GM21526 (cell line): Measurements from ENCODE around the gene PCCA.
"Not testable (repeated sequence)": the region's sequence is repeated elsewhere in the genome, so short reads cannot be mapped to it uniquely, and the experiment has no call there.

Experiments
- ATAC-seq: cut with Tn5 transposase; IDR thresholded peaks from one replicate; pipeline ENCODE4 v1.9.1; 2021; ENCODE audit warnings: moderate library complexity; ENCODE audit not compliant: unreplicated experiment, low FRiP score

Gene PCCA

DNA sequence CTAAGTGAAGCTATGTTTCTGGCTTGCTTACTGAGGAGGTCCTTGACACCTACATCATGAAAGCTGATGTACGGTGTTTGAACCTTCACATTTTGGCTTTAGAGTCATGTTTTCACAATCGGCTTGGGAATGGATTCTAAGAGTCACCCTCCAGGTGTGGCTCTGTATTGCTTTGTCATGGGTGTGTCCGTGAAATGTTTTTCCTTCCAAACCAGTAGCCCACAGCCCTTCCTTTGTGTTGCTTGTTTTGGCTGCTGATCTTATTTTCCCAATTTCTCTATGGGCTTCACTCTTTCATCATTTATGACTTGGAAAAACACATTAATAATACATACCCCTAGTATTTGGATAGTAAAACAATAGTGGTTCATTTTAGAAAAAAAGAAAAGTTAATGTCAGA is 259.1 kb downstream of the PCCA start:
- no peak for ATAC-seq

- ATAC-seq = no peak
Observed at GRCh38 chr13:100349594-100349993, 260.7 kb downstream of the PCCA start.

DNA sequence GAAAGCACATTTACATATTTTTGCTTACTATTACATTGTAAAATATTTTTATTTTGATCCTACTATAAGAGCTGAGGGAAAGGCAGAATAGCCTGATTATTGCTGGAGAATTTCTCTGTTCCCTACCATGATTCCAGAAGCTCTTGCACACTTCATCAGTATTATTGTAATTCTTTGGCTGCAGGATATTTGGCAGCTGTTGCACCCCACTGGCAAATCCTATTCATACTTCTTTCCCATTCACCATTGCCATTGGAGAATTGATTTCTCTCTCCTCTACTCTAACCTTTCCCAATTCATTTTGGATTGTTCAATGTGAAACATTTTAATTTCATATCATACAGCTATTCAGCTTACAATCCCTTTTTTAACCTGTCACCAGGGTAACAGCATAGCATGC is 261.7 kb downstream of the PCCA start:
- ATAC-seq = no peak

DNA sequence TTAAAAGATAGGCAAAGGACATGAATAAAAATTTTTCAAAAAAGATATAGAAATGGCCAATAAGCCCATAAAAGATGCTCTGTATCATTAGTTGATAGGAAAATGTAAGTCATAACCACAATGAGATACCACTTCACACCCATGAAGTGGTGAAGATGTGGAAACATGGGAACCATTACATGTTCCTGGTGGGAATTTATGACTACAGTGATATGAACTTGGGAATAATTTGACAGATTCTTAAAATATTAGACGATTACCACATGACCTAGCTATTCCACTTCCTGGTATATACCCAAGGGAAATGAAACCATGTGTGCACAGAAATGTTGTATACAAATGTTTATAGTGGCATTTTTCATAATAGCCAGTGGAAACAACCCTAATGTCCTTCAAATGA is 267.5 kb downstream of the PCCA start:
- no peak for ATAC-seq

DNA sequence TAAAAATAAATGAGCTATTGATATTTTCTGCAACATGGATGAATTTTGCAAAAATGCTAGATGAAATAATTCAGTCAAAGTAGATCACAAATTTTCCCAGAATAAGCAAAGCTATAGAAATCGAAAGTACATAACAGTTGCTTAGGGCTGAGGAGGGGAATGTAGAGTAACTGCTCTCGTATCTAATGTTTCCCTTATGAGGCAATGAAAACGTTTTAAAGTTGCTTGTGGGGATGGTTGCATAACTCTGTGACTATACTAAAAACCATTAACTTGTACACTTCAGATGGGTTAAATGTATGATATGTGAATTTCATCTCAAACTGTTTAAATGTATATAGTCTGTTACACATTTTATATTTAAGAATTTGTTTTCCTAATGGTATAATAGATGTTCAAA is 268.0 kb downstream of the PCCA start:
- ATAC-seq = no peak

DNA sequence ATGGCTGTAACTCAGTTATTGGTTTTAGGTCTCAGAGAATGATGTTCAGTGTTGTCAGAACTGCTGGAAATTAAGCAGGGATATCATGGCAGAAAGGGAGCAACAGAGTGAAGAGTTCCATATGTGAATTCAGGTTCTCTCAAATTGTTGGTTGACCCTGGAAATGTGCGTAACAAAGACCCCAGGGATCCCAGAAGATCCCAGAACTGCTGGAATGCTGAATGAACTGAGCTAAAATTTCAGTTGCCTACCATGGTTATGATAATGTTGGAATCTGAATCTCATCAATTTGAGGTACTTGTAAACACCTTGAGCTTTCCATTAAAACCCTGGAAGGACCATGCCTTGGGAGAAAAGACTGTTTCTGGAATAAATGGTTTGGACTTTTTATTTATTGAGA is 268.9 kb downstream of the PCCA start:
- no peak for ATAC-seq

- no peak for ATAC-seq
Observed at GRCh38 chr13:100361504-100361903, 272.6 kb downstream of the PCCA start.

DNA sequence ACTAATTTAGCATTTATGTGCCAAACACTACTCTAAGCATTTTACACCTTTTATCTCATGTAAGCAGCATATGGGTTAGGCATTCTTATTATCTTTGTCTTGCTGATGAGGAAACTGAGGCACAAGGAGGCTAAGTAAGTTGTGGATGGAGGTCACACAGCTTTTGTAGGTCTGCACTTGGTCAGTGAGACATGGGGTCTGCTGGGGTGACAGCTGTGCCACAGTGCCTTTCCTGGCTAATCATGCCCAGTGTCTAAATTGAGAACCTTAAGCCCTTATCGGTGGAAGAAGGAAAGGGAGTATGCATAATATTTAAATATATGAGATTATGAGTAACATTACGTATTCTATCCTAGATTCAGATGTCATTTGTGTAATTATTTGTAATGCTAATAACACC is 273.5 kb downstream of the PCCA start:
- no peak for ATAC-seq

- ATAC-seq = no peak
Observed at GRCh38 chr13:100362781-100363180, 273.9 kb downstream of the PCCA start.

GRCh38 chr13:100363285-100363711 is 274.4 kb downstream of the PCCA start:
- no peak for ATAC-seq

DNA sequence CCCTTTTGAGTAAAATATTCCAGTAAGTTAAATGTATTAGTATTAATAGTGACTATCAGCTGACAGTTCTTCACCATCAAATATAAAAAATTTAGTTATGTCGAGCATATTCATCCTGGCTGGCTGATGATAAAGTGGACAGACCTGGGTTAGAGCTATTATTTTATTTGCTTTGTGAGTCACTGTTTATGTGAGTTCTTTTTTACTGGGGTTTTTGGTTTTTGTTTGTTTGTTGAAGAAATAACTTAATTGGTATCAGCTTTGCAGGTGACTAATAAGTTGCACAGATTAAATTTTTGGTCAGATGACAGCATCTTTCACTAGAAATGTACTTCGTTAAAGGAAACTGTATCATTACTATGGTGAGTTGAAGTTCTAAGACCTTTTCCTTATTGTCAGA is 275.0 kb downstream of the PCCA start:
- no peak for ATAC-seq

DNA sequence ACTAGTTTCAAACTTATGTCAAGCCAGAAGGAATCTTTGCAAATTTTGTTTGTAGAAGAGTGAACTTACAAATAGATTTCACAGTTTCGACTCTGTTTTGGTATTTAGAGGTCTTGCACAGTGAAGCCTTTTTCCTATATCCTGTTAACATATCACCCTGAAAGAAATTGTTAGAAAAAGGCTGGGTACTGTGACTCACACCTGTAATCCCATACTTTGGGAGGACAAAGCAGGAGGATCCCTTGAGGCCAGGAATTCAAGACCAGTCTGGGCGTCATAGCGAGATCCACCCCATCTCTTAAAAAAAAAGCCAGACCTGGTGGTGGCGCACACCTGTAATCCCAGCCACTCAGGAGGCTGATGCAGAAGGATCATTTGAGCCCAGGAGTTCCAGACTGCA is 275.7 kb downstream of the PCCA start:
- no peak for ATAC-seq

DNA sequence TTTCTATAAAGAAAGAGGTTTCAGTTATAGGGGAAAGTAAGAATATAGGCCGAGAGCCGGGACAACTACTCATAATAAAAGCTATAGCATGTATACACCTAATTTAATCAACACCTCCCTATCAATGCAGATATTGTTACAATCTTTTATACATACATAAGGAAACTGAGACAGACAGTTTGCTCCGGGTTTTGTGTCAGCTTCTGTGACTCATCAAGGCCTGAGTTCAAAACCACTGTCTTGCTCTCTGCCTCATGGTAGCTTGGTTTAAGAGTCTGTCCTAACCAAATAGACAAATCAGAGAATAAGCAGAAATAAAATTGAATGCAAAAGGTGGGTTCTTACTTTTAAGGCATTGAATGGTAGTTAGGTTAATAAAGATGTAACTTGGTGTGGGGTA is 276.8 kb downstream of the PCCA start:
- no peak for ATAC-seq

GRCh38 chr13:100378533-100378932 is 289.6 kb downstream of the PCCA start:
- ATAC-seq = no peak

DNA sequence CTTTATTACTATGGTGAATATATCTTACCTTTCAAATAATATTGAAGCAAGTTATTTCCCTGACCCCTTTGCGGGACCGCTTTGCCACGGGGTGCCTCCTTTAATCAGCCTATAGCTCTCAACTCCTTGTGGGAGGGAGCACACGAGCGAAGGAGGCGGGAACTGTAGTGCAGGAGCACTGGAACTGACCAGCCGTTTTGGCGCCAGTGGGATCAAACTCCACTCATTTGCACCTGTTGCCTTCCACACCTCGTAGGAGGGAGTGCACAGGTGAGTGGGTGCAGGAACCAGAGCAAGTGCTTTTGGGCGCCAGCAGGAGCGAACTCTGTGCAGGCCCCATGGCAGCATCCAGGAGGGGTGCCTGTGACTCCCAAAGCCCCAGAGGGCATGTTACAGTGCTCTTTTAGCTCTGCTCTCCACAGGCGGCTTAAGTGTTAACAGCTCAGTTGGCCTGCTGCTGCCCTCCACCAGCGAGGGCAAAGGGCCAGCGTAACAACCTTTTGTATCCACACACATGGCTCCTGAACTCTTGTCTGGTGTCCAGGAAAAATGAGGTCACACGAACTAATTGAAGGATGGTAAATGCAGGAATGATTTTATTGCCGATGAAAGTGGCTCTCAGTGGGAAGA is 292.8 kb downstream of the PCCA start:
- no peak for ATAC-seq

DNA sequence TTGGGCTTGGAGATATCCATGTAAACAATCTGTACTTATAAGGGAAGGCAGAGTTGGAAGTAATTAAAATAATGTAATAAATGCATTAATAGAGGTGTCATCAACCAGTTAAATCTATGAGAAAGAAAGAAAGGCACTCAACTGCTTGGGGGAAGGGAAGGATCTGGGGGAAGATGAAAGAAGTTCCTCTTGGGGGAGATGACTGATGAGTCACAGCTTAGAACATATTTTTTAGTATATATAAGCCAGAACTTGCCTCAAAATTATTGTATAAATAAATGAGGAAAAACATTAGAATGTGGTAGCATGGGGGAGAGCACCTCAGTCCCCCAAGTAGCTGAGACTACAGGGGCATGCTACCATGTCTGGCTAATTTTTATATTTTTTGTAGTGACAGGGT is 293.9 kb downstream of the PCCA start:
- no peak for ATAC-seq

GRCh38 chr13:100387416-100387815 is 298.5 kb downstream of the PCCA start:
- ATAC-seq = no peak

- not testable (repeated sequence) for ATAC-seq
Observed at GRCh38 chr13:100388150-100388549, 299.3 kb downstream of the PCCA start.

DNA sequence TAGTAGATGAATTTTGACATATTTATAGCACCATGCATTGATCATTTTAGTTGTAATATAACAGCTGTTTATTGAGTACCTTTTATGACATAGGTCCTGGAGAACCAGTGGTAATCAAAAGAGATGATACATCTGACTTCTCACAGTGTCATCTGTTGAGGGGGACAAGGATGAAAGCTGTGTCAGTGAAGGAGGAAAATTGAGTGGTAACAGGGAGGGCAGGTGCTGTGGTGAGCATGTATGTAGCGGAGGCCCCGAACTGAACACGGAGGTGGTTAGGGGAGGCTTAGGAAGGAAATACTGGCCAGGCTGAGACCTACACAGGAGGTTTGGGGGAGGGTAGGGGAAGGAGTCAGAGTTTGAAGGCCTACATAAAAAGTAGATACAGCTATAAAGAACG is 300.0 kb downstream of the PCCA start:
- ATAC-seq = no peak

GRCh38 chr13:100389617-100390016 is 300.7 kb downstream of the PCCA start:
- no peak for ATAC-seq

DNA sequence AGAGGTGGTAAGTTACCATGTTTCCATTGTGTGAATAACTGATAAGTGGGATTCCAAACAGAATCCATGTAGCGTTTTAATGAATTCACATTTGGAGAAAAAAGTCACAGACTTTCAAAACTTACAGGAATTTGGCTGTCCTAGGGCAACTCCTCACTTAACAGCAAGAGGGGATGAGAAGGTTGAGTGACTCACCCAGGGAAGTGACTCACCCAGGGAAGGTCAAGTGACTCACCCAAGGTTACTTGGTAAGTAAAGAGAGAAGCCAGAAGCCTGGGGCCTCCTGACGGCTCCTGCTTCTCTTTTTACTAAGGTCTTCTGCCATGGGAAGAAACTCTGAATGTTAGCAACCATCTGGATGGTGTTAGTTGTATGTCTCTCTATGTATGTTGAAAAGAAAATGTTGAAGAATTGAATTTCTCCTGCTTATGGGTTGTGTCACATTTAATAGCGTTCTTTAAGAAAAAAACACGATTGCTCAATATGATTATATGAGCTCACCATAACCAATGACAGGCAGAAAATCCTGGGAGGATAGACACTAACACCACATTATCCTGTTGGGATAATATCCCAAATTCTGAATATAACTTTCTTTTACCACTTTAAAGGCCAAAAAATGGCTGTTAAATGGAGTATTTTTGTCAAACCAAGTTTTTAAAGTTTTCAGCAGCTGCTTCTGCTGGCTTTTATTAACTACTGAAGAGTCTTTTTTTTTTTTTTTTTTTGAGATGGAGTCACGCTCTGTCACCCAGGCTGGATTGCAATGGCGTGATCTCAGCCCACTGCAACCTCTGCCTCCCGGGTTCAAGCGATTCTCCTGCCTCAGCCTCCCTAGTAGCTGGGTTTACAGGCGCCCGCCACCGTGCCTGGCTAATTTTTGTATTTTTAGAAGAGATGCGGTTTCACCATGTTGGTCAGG is 304.1 kb downstream of the PCCA start:
- peak; percentile 38 for ATAC-seq
